ENCODE results near the gene ROPN1B. TPM values are rescaled to one million over a fixed set of nuclear protein-coding genes. Genes with fewer than 3 reads are reported as not detected.

ROPN1B gene
- total and polyA plus RNA-seq, 2 experiments from 2014 or later, result not detected

- no peak overlapping the region for H3K4me2 ChIP-seq
- H3K27ac ChIP-seq (ENCODE audit: low read depth), result no peak overlapping the region
- H3K79me2 ChIP-seq (replicated peaks; ENCODE audit: insufficient read depth), result no peaks in the 10 kb centered on the region
- ATAC-seq (no peak), DNase-seq (ENCODE audit: low spot score) (no peak)
- no peak overlapping the region for H3K4me3 ChIP-seq
- no peak overlapping the region for H3K4me3 Mint-ChIP-seq
- H3K27me3 Mint-ChIP-seq (ENCODE audit: insufficient read depth, low read depth, poor library complexity), result no peaks in the 10 kb centered on the region
- TF ChIP-seq ZNF331 (CRISPR knock-in tag; IDR thresholded peaks at IDR 0.05; ENCODE audit: low read depth) (no peak), EZH2 (IDR thresholded peaks at IDR 0.05; ENCODE audit: low read depth, unreplicated experiment) (no peak), REST (IDR thresholded peaks at IDR 0.05; ENCODE audit: unreplicated experiment) (no peak), EZH2phosphoT487 (IDR thresholded peaks at IDR 0.05; ENCODE audit: unreplicated experiment) (no peak), STAT1 (IDR thresholded peaks at IDR 0.05; ENCODE audit: unreplicated experiment) (no peak), NANOG (IDR thresholded peaks at IDR 0.05; ENCODE audit: borderline replicate concordance) (no peak), CREB1 (CRISPR knock-in tag; IDR thresholded peaks at IDR 0.05; ENCODE audit: low read depth) (no peak), ZNF462 (CRISPR knock-in tag; IDR thresholded peaks at IDR 0.05) (no peak), ZNF114 (CRISPR knock-in tag; IDR thresholded peaks at IDR 0.05) (no peak), POLR2AphosphoS5 (IDR thresholded peaks at IDR 0.05; ENCODE audit: low read depth) (no peak), JUNB (IDR thresholded peaks at IDR 0.05; ENCODE audit: unreplicated experiment) (no peak)
- TF ChIP-seq, protein P1, sequence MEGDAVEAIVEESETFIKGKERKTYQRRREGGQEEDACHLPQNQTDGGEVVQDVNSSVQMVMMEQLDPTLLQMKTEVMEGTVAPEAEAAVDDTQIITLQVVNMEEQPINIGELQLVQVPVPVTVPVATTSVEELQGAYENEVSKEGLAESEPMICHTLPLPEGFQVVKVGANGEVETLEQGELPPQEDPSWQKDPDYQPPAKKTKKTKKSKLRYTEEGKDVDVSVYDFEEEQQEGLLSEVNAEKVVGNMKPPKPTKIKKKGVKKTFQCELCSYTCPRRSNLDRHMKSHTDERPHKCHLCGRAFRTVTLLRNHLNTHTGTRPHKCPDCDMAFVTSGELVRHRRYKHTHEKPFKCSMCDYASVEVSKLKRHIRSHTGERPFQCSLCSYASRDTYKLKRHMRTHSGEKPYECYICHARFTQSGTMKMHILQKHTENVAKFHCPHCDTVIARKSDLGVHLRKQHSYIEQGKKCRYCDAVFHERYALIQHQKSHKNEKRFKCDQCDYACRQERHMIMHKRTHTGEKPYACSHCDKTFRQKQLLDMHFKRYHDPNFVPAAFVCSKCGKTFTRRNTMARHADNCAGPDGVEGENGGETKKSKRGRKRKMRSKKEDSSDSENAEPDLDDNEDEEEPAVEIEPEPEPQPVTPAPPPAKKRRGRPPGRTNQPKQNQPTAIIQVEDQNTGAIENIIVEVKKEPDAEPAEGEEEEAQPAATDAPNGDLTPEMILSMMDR (conservative IDR thresholded peaks at IDR 0.05; ENCODE audit: low read depth in 2 of 2), result no peak
- TF ChIP-seq, protein P2, sequence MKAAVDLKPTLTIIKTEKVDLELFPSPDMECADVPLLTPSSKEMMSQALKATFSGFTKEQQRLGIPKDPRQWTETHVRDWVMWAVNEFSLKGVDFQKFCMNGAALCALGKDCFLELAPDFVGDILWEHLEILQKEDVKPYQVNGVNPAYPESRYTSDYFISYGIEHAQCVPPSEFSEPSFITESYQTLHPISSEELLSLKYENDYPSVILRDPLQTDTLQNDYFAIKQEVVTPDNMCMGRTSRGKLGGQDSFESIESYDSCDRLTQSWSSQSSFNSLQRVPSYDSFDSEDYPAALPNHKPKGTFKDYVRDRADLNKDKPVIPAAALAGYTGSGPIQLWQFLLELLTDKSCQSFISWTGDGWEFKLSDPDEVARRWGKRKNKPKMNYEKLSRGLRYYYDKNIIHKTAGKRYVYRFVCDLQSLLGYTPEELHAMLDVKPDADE (IDR thresholded peaks at IDR 0.05), result no peak
- no peaks in the 10 kb centered on the region for H3K36me3 ChIP-seq (ENCODE audit: insufficient read depth)
- H3K9me3 Mint-ChIP-seq, result peaks cover 18% of the 10 kb centered on the region; the same call in 2 of the 3 replicates
- no peak overlapping the region for H2AFZ ChIP-seq
- peaks cover 3% of the 10 kb centered on the region; the same call in 1 of the 3 replicates for H3K36me3 Mint-ChIP-seq (ENCODE audit: low read depth)
- H3K9me2 ChIP-seq (ENCODE audit: insufficient read depth), result peaks cover 5% of the 10 kb centered on the region; the same call in 1 of the 2 replicates
- H3F3A ChIP-seq (replicated peaks; ENCODE audit: low read depth), result no peaks in the 10 kb centered on the region
- H3K27ac Mint-ChIP-seq, result no peak overlapping the region
- no peaks in the 10 kb centered on the region for H3K27me3 ChIP-seq (ENCODE audit: insufficient read depth)
- H4K20me1 ChIP-seq (replicated peaks; ENCODE audit: insufficient read depth), result no peaks in the 10 kb centered on the region
- no peaks in the 10 kb centered on the region for H3K4me1 Mint-ChIP-seq
- no peaks in the 10 kb centered on the region for H3K4me1 ChIP-seq (ENCODE audit: insufficient read depth)
Measured at GRCh38 chr3:126003447-126004190, 34.6 kb downstream of the ROPN1B start.

Data from GM23338 (cell line).